GM23338 (cell line): Measurements from ENCODE around the gene NCKAP5. TPM values are rescaled to one million over a fixed set of nuclear protein-coding genes. Genes with fewer than 3 reads are reported as not detected.

Experiments used
- ATAC-seq: fragments of 200-7000 bp; cut with Tn5 transposase; 3 replicates; pipeline ENCODE4 v1.9.1; 2020
- DNase-seq: peaks from one replicate; pipeline ENCODE4 v3.0.0-alpha.2; 2015; ENCODE audit warnings: low spot score
- H2AFZ ChIP-seq: fragments of 200-600 bp; sonication (generic); 2 replicates; pipeline ENCODE4 v1.8.0; 2016; ENCODE audit warnings: antibody characterized with exemption, mild to moderate bottlenecking, moderate library complexity
- H3F3A ChIP-seq: fragments of 200-600 bp; sonication (generic); replicated peaks from 2 replicates; pipeline ENCODE4 v1.8.0; 2017; ENCODE audit warnings: antibody characterized with exemption, mixed run types, low read depth
- H3K27ac ChIP-seq: fragments of 200-600 bp; sonication (generic); 2 replicates; pipeline ENCODE4 v1.6.1; 2016; ENCODE audit warnings: low read depth
- H3K27me3 ChIP-seq: fragments of 200-600 bp; sonication (generic); 2 replicates; pipeline ENCODE4 v1.8.0; 2016; ENCODE audit warnings: mild to moderate bottlenecking, mixed run types, moderate library complexity; ENCODE audit not compliant: insufficient read depth
- H3K36me3 ChIP-seq: fragments of 200-600 bp; sonication (generic); 2 replicates; pipeline ENCODE4 v1.8.0; 2016; ENCODE audit warnings: mild to moderate bottlenecking; ENCODE audit not compliant: insufficient read depth
- H3K4me1 ChIP-seq: fragments of 200-600 bp; sonication (generic); 2 replicates; pipeline ENCODE4 v1.8.0; 2016; ENCODE audit warnings: mild to moderate bottlenecking, moderate library complexity; ENCODE audit not compliant: insufficient read depth
- H3K4me2 ChIP-seq: fragments of 200-600 bp; sonication (generic); 2 replicates; pipeline ENCODE4 v1.7.1; 2017; ENCODE audit warnings: mixed run types
- H3K4me3 ChIP-seq: fragments of 200-600 bp; sonication (generic); 2 replicates; pipeline ENCODE4 v1.6.1; 2016; ENCODE audit warnings: mixed run types
- H3K79me2 ChIP-seq: fragments of 200-600 bp; sonication (generic); replicated peaks from 2 replicates; pipeline ENCODE4 v1.8.0; 2017; ENCODE audit warnings: mild to moderate bottlenecking; ENCODE audit not compliant: insufficient read depth
- H3K9me2 ChIP-seq: fragments of 200-600 bp; sonication (generic); 2 replicates; pipeline ENCODE4 v1.8.0; 2017; ENCODE audit not compliant: insufficient read depth
- H4K20me1 ChIP-seq: fragments of 200-600 bp; sonication (generic); replicated peaks from 2 replicates; pipeline ENCODE4 v1.8.0; 2017; ENCODE audit warnings: mild to moderate bottlenecking; ENCODE audit not compliant: insufficient read depth
- H3K27ac Mint-ChIP-seq: 2 replicates; pipeline ENCODE4 v1.8.0; 2020; ENCODE audit warnings: inconsistent platforms, mild to moderate bottlenecking, moderate library complexity, mixed read lengths
- H3K27me3 Mint-ChIP-seq: 3 replicates; pipeline ENCODE4 v1.8.0; 2022; ENCODE audit warnings: low read depth, mild to moderate bottlenecking, moderate library complexity, mixed read lengths, inconsistent platforms; ENCODE audit not compliant: insufficient read depth, poor library complexity
- H3K36me3 Mint-ChIP-seq: 3 replicates; pipeline ENCODE4 v1.8.0; 2021; ENCODE audit warnings: low read depth, mild to moderate bottlenecking, inconsistent platforms, moderate library complexity, mixed read lengths
- H3K4me1 Mint-ChIP-seq: 3 replicates; pipeline ENCODE4 v1.8.0; 2020; ENCODE audit warnings: mild to moderate bottlenecking, inconsistent platforms, mixed read lengths
- H3K4me3 Mint-ChIP-seq: 3 replicates; pipeline ENCODE4 v1.8.0; 2021; ENCODE audit warnings: moderate library complexity, mild to moderate bottlenecking, inconsistent platforms, mixed read lengths
- H3K9me3 Mint-ChIP-seq: 3 replicates; pipeline ENCODE4 v1.8.0; 2020; ENCODE audit warnings: moderate library complexity, mild to moderate bottlenecking, inconsistent platforms, mixed read lengths
- CREB1 ChIP-seq: fragments of 250-450 bp; sonication (Bioruptor Pico); IDR thresholded peaks from 2 replicates; pipeline ENCODE4 v1.5.0; 2020; ENCODE audit warnings: low read depth, mild to moderate bottlenecking, moderate library complexity
- ETS1 ChIP-seq: IDR thresholded peaks from 2 replicates; pipeline ENCODE4 v1.6.1; 2016; ENCODE audit warnings: antibody characterized with exemption
- EZH2 ChIP-seq: fragments of 200-600 bp; sonication (generic); IDR thresholded peaks from one replicate; pipeline ENCODE4 v1.8.0; 2017; ENCODE audit warnings: antibody characterized with exemption, mild to moderate bottlenecking, low read depth; ENCODE audit not compliant: unreplicated experiment
- EZH2phosphoT487 ChIP-seq: fragments of 200-600 bp; sonication (generic); IDR thresholded peaks from one replicate; pipeline ENCODE4 v1.8.1; 2018; ENCODE audit warnings: antibody characterized with exemption; ENCODE audit not compliant: unreplicated experiment
- JUNB ChIP-seq: IDR thresholded peaks from one replicate; pipeline ENCODE4 v1.6.1; 2016; ENCODE audit warnings: antibody characterized with exemption; ENCODE audit not compliant: unreplicated experiment
- NANOG ChIP-seq: IDR thresholded peaks from 2 replicates; pipeline ENCODE4 v1.6.1; 2016; ENCODE audit warnings: antibody characterized with exemption, borderline replicate concordance
- POLR2AphosphoS5 ChIP-seq: IDR thresholded peaks from 2 replicates; pipeline ENCODE4 v1.6.1; 2016; ENCODE audit warnings: antibody characterized with exemption, low read depth
- STAT1 ChIP-seq: IDR thresholded peaks from one replicate; pipeline ENCODE4 v1.6.1; 2016; ENCODE audit warnings: antibody characterized with exemption; ENCODE audit not compliant: unreplicated experiment
- ZNF114 ChIP-seq: fragments of 250-450 bp; sonication (Bioruptor Pico); IDR thresholded peaks from 2 replicates; pipeline ENCODE4 v1.5.0; 2020; ENCODE audit warnings: mild to moderate bottlenecking, moderate library complexity
- ZNF331 ChIP-seq: fragments of 250-450 bp; sonication (Bioruptor Pico); IDR thresholded peaks from 2 replicates; pipeline ENCODE4 v1.5.0; 2020; ENCODE audit warnings: low read depth, mild to moderate bottlenecking, moderate library complexity
- polyA plus RNA-seq: library from polyadenylated mRNA; unstranded; fragments of >200 nt; fragmentation: Nextera tagmentation; extraction: Ambion mirVana; gene quantifications from 2 replicates; pipeline ENCODE4 v1.2.1, GENCODE V29; 2016
- total RNA-seq: library from RNA; depleted of rRNA; stranded (reverse); fragments of >200 nt; shearing (Covaris generic); gene quantifications from 2 replicates; pipeline ENCODE4 v1.2.3, GENCODE V29; 2014
- TF ChIP-seq, protein P1 (sequence below): IDR thresholded peaks from one replicate; pipeline ENCODE4 v1.6.1; 2018; ENCODE audit warnings: antibody characterized with exemption; ENCODE audit not compliant: unreplicated experiment
- TF ChIP-seq, protein P2 (sequence below), 2 experiments: fragments of 200-600 bp in 1 of 2; sonication (generic) in 1 of 2; conservative IDR thresholded peaks; 2 replicates each; pipeline versions ENCODE4 v1.5.1 to v1.6.1; 2016 to 2017; ENCODE audit warnings: antibody characterized with exemption in 2 of 2, low read depth in 2 of 2, mild to moderate bottlenecking in 2 of 2, moderate library complexity in 1 of 2

NCKAP5 gene
- total and polyA plus RNA-seq, 2 experiments from 2014 or later, result 0.34 to 0.73 TPM

DNA sequence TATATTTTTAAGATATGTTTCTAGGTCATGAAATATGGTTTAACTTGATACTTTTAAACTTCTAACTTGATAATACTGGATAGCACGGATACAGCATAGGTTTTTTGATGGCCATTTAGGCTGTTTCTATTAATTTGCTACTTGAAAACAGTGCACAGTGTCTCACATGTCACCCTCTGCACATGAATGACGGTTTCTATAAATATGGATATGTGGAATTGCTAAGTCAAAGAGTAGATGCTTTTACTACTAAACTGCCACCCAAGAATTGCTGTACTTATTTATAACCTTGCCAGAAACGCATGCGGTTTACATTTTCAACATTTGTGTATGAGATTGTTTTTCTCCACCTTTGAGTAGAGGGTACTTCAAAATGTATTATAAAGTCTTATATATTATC is 723.7 kb downstream of the NCKAP5 start:
- H3K9me3 Mint-ChIP-seq, result no peaks in the 10 kb centered on the region
- DNase-seq (no peak), ATAC-seq (no peak)
- H3K4me2 ChIP-seq, result no peak overlapping the region
- TF ChIP-seq EZH2 (no peak), ETS1 (no peak), EZH2phosphoT487 (no peak), ZNF114 (CRISPR knock-in tag) (no peak), POLR2AphosphoS5 (no peak), STAT1 (no peak), ZNF331 (CRISPR knock-in tag) (no peak), NANOG (no peak), JUNB (no peak), CREB1 (CRISPR knock-in tag) (no peak)
- TF ChIP-seq, protein P1, sequence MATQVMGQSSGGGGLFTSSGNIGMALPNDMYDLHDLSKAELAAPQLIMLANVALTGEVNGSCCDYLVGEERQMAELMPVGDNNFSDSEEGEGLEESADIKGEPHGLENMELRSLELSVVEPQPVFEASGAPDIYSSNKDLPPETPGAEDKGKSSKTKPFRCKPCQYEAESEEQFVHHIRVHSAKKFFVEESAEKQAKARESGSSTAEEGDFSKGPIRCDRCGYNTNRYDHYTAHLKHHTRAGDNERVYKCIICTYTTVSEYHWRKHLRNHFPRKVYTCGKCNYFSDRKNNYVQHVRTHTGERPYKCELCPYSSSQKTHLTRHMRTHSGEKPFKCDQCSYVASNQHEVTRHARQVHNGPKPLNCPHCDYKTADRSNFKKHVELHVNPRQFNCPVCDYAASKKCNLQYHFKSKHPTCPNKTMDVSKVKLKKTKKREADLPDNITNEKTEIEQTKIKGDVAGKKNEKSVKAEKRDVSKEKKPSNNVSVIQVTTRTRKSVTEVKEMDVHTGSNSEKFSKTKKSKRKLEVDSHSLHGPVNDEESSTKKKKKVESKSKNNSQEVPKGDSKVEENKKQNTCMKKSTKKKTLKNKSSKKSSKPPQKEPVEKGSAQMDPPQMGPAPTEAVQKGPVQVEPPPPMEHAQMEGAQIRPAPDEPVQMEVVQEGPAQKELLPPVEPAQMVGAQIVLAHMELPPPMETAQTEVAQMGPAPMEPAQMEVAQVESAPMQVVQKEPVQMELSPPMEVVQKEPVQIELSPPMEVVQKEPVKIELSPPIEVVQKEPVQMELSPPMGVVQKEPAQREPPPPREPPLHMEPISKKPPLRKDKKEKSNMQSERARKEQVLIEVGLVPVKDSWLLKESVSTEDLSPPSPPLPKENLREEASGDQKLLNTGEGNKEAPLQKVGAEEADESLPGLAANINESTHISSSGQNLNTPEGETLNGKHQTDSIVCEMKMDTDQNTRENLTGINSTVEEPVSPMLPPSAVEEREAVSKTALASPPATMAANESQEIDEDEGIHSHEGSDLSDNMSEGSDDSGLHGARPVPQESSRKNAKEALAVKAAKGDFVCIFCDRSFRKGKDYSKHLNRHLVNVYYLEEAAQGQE, result no peak
- TF ChIP-seq, protein P2, sequence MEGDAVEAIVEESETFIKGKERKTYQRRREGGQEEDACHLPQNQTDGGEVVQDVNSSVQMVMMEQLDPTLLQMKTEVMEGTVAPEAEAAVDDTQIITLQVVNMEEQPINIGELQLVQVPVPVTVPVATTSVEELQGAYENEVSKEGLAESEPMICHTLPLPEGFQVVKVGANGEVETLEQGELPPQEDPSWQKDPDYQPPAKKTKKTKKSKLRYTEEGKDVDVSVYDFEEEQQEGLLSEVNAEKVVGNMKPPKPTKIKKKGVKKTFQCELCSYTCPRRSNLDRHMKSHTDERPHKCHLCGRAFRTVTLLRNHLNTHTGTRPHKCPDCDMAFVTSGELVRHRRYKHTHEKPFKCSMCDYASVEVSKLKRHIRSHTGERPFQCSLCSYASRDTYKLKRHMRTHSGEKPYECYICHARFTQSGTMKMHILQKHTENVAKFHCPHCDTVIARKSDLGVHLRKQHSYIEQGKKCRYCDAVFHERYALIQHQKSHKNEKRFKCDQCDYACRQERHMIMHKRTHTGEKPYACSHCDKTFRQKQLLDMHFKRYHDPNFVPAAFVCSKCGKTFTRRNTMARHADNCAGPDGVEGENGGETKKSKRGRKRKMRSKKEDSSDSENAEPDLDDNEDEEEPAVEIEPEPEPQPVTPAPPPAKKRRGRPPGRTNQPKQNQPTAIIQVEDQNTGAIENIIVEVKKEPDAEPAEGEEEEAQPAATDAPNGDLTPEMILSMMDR (conservative IDR thresholded peaks at IDR 0.05; ENCODE audit: low read depth in 2 of 2), result no peak
- no peaks in the 10 kb centered on the region for H4K20me1 ChIP-seq
- no peak overlapping the region for H3K4me3 ChIP-seq
- H3K4me1 Mint-ChIP-seq, result no peaks in the 10 kb centered on the region
- H3K4me1 ChIP-seq, result no peaks in the 10 kb centered on the region
- no peak overlapping the region for H3K27ac Mint-ChIP-seq
- H3F3A ChIP-seq, result no peaks in the 10 kb centered on the region
- no peaks in the 10 kb centered on the region for H3K36me3 ChIP-seq
- no peak overlapping the region for H3K27ac ChIP-seq
- H3K4me3 Mint-ChIP-seq, result no peak overlapping the region
- no peaks in the 10 kb centered on the region for H3K9me2 ChIP-seq
- H3K79me2 ChIP-seq, result no peaks in the 10 kb centered on the region
- no peak overlapping the region for H2AFZ ChIP-seq
- no peaks in the 10 kb centered on the region for H3K36me3 Mint-ChIP-seq
- peaks cover 2% of the 10 kb centered on the region for H3K27me3 Mint-ChIP-seq
- no peaks in the 10 kb centered on the region for H3K27me3 ChIP-seq
